NCI-H748 treated with DMSO at 0.1 percent for 48 hours (cell line): ENCODE results near the gene LAMB1.
A peak's percentile ranks its signal among the peaks of the same experiment; 100 is the strongest.
"Not testable (repeated sequence)": the region's sequence is repeated elsewhere in the genome, so short reads cannot be mapped to it uniquely, and the experiment has no call there.

Source experiments
- DNase-seq: peaks from one replicate; lab custom pipeline; 2025; lab: John Stamatoyannopoulos, UW

Gene LAMB1

GRCh38 chr7:108002726-108003598 lies at the start of gene LAMB1:
Gene LAMB1, minus strand, starts transcription at chr7:108003161. Its CDS starts 276 bp downstream, at chr7:108002885.
- DNase-seq = peak; percentile 31

GRCh38 chr7:108051454-108051853 lies 48.5 kb upstream of the LAMB1 start:
- no peak for DNase-seq

GRCh38 chr7:108049962-108050361 lies 47.0 kb upstream of the LAMB1 start:
- DNase-seq = no peak

- DNase-seq = no peak
These were observed 45.5 kb upstream of the LAMB1 start for GRCh38 chr7:108048422-108048821.

GRCh38 chr7:108046952-108047506 lies 44.1 kb upstream of the LAMB1 start:
- no peak for DNase-seq

GRCh38 chr7:108045669-108046068 lies 42.7 kb upstream of the LAMB1 start:
- DNase-seq = no peak

- no peak for DNase-seq
These were observed 42.2 kb upstream of the LAMB1 start for GRCh38 chr7:108045154-108045553.

- DNase-seq = no peak
These were observed 41.4 kb upstream of the LAMB1 start for GRCh38 chr7:108044345-108044744.

- no peak for DNase-seq
These were observed 36.0 kb upstream of the LAMB1 start for GRCh38 chr7:108038986-108039385.

GRCh38 chr7:108037741-108038140 lies 34.8 kb upstream of the LAMB1 start:
- no peak for DNase-seq

- DNase-seq = no peak
These were observed 34.2 kb upstream of the LAMB1 start for GRCh38 chr7:108037140-108037539.

GRCh38 chr7:108034586-108034985 lies 31.6 kb upstream of the LAMB1 start:
- DNase-seq = no peak

- DNase-seq = no peak
These were observed 31.0 kb upstream of the LAMB1 start for GRCh38 chr7:108033776-108034497.

GRCh38 chr7:108033309-108033708 lies 30.3 kb upstream of the LAMB1 start:
- not testable (repeated sequence) for DNase-seq

GRCh38 chr7:108030516-108030915 lies 27.6 kb upstream of the LAMB1 start:
- DNase-seq = no peak

GRCh38 chr7:108029034-108029433 lies 26.1 kb upstream of the LAMB1 start:
- DNase-seq = no peak

GRCh38 chr7:108028111-108028510 lies 25.1 kb upstream of the LAMB1 start:
- no peak for DNase-seq

- DNase-seq = no peak
These were observed 24.3 kb upstream of the LAMB1 start for GRCh38 chr7:108027239-108027638.

- DNase-seq = no peak
These were observed 23.7 kb upstream of the LAMB1 start for GRCh38 chr7:108026647-108027046.

GRCh38 chr7:108026116-108026515 lies 23.2 kb upstream of the LAMB1 start:
- DNase-seq = no peak

GRCh38 chr7:108024538-108024937 lies 21.6 kb upstream of the LAMB1 start:
- DNase-seq = no peak

GRCh38 chr7:108020585-108020984 lies 17.6 kb upstream of the LAMB1 start:
- no peak for DNase-seq

- no peak for DNase-seq
These were observed 15.7 kb upstream of the LAMB1 start for GRCh38 chr7:108018668-108019067.
